Stimulated activated CD4-positive, alpha-beta T cell treated with anti-CD3 and anti-CD28 coated beads, Interleukin-2, amount 100 ng/mL, for 24 hours (primary cell): ENCODE measurements around the gene ATXN7.

Experiments
- DNase-seq, 2 donors: peaks; one replicate each; pipeline ENCODE4 v3.0.0-alpha.2; 2020

ATXN7 gene

GRCh38 chr3:63990733-63991132 is 127.1 kb downstream of the ATXN7 start:
- no peak for DNase-seq

- DNase-seq, result no peak
These were observed 128.0 kb downstream of the ATXN7 start for GRCh38 chr3:63991666-63992065.

DNA sequence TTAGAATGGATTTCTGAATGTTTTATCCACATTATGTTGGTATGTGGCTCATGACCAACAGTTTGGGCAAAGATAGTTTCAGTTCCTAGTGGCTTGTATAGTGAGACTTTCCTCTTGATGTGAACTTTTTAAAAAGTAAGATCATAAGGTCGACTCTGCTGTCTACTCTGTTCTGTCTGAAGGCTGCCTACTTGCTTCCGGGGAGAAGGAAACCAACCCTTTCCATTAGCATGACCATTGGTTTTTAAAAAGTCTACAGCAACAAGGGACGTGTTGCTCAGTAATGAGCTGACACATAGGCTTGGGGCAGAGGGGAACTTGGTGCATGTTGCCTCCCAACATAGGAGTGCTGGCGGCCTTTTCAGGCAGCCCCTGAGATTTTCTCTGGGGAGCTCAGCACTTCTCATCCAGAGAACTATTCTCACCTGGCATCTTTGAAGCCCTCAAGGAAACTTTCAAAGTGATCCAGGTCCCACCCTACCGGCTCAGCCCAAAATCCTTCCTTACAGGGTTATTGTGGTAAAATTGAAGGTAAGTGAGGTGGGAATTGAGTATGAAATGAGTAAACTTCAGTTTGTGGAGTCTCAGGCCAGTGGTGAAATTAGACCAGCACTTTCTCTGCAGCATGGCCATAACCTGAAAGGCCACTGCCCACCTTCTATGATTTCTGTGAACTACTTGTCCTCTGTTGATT is 129.0 kb downstream of the ATXN7 start:
- DNase-seq, result no peak

DNA sequence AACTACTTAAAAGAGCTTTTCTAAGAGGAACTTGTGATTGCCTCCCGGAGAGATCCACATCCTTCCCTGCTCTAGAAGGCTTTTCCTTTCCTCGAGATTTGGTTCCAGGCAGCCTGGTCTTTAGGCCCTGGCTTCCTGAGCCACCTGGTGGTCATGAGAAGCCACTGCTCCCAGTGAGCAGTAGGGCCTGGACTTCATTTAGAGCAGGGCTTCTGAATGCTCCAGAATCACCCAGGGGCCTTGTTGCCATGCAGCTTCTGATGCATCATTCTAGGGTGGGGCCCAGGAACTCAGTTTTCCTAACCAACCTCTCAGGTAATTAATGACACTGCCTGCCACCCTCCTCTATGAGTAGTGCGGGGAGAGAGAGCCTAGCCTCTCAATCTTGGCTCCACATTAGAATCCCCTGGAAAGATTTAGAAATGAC is 130.0 kb downstream of the ATXN7 start:
- DNase-seq, result peak; percentile 45 to 57

GRCh38 chr3:63995086-63995485 is 131.4 kb downstream of the ATXN7 start:
- DNase-seq, result no peak

DNA sequence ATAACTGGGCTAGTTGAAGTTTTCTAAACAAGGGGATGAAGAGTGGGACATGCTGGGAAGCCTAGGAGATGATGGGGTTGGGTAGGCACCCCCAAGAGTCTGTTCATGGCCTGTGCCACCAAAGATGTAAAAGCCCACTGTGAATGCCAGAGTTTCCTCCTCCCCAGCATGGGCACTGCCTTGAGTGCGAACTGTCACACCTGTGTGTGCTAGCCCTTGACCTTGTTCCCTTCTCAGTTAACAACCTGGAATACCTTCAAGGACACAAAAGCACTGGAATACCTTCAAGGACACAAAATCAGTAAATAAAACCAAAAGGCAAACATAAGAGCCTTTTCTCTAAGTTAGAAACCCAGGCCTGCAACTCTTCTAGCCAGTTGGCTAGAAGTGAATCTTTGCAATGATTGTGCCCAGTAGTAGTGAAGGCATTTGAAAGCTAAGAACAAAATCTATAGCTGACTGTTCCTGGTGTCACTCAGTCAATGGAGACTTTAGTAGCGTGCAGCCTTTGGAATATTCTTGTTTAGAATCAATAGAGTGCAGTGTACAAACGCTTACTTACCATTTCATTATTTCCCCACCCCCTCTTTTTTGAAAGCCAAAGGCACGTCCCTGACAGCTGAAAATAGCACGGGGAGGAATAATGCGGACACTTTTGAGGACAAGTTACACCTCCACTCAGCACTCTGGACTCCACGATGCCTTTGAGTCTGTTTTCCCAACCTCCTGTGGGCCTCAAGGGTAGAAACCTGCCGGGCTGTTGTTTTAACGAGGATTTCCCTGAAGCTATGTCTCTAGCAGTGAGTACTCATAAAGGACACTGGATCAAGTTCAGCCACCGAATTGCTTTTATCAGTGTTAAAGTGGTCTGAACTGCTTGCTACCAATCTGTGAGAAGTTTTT is 135.4 kb downstream of the ATXN7 start:
- no peak for DNase-seq

DNA sequence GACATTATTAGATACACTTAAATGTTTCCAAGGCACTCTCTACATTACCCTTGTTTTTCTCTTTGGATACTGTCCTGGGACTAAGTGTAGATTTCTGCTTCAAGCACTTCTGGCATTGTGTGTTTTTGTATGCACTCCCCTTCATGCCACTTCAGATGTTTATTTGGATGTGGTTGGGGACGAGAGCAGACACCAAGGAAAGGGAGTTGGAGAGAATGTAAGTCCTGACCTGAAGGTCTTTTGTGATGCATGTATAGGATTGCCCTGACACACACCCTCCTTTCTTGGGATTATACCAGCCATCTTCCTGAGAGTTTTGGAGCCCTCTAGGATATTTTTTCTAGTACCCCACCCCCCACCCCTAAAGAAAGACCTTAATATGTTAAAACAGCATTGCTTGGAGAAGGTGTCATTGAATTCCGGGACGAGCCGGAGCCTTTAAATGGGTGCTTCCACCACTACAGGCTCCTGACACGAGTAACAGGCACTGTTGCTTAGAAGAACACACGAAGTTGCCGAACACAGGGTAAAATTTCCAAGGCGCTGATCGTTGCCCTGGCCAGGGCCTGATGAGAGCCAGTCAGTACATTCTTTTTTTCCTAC is 136.9 kb downstream of the ATXN7 start:
- DNase-seq, result no peak

DNA sequence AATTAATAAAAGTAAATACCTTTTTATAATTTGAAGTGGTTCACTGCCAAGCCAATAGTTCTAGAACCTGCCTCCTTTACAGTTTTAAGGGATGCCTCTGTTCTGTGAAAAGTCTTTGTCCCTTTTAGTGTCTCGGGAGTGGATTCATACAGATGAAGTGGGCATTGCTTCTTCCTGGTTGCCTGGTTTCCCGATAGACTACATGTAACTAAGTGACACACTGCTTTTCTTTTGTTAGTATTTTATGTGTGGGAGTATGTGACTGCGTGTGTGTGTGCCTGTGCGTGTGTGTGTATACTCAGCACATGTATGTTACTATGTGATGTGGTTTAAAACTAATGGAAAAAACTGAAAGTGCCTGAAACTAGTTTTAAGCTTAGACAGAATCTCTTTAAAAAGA is 138.6 kb downstream of the ATXN7 start:
- DNase-seq, result no peak

- DNase-seq, result no peak
These were observed 139.9 kb downstream of the ATXN7 start for GRCh38 chr3:64003589-64003988.

GRCh38 chr3:64008017-64008416 is 144.3 kb downstream of the ATXN7 start:
- no peak for DNase-seq

GRCh38 chr3:64008487-64009351 is 145.1 kb downstream of the ATXN7 start:
- no peak for DNase-seq

DNA sequence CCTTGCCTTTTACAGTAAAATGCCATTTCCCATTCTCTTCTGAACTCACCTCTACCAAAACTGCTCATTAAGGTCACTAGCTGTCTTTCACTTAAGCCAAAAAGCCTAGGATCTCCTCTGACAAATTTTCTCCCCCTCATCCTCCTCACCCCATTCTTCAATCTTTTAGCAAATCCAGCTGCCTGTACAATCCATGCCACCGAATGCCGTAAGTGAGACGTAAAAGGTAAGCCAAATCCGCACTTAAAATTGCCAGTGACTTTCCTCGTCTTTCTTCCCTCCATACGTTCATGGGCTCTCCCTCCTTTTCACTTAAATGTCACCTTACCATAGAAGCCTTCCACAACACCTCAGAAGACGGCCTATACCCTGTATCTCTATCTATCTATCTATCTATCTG is 145.9 kb downstream of the ATXN7 start:
- no peak for DNase-seq

- DNase-seq, result no peak
These were observed 146.5 kb downstream of the ATXN7 start for GRCh38 chr3:64010199-64010598.

GRCh38 chr3:64011685-64012084 is 148.0 kb downstream of the ATXN7 start:
- DNase-seq, result no peak

- no peak for DNase-seq
These were observed 153.4 kb downstream of the ATXN7 start for GRCh38 chr3:64016941-64017620.

DNA sequence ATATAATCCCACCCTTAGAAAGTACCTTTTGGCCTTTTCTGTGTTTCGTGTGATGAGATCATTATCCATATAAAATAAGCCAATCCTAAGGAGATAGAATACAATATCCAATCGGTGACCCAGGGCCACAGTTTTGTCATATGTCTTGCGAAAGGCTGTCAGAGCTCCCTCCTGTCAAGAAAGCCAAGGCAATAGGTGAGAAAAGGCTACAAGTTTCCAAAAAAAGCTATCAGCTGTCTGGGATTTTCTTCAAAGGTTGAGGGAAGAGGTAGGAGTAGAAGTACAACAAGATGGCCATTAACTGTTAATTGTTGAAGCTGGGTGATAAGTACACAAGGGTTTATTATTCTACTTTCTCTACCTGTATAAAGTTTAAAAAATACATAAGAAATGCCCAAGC is 155.6 kb downstream of the ATXN7 start:
- DNase-seq, result no peak

DNA sequence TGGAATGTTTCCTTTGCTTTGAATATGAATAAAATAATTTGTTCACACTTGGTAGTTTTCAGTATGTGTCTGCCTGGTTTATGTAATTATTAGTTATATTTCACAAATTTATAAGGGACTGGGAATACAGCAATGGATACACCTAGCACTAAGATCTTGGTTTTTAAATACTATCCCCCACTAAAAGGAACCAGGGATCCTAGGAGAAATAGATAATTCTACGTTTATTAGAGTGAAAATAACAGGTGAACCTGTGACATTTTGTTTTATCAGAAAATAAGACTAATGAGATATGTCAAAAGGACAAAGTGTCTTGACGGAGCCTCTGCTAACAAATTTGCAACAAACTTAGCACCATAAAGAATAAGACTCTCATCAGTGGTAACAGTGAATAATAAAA is 156.2 kb downstream of the ATXN7 start:
- DNase-seq, result no peak

DNA sequence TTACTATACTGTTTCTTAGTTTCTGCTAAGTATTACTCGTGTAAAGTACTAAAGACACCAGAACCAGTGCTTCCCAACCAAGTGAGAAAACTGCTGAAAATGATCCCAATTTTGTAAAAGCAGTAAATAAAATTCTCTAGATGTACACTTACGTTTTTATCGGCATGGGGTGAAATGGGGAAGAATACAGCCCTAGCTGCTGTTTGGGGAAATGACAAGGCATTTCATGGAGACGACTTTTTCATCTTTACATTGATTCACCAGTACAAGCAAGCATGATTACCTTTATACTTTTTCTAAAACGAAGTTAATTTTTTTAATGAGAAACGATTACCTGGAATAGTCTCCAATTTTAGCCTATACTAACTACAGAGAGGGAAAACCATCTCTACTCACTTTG is 158.3 kb downstream of the ATXN7 start:
- no peak for DNase-seq

DNA sequence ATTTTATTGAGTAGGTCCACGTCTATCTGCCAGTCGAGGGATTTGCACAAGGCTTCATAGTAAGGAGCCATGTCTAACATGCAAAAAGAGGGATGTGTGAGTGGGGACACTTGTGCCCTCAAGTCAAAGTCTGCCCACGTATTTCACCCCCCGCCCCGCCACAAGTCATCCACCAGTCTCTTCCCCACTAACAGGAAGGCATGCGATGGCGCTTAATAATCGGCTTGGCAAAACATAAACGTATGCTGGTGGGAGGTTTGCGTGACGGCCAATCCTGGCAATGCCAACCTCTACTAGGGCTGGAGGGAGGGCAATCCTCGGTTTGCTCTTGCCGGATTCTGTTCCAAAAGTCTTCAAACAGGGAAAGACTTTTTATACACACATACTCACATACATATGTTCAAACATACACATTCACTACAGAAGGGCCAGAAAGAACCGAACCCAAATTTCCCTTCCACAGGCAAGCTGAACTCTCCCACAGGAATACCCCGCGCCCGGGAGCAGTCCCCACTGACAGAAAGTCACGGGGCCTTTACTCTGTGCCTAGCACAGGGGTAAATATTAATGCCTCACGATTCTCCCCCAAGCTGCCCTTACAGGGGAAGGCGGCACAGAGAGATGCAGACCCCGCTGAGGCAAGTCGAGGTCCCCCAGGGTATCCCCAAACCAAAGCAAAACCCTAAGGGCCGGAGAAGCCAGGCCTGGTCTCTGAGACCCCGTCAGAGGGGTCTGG is 159.0 kb downstream of the ATXN7 start:
- peak; percentile 19 to 39 for DNase-seq

GRCh38 chr3:64023187-64023860 is 159.7 kb downstream of the ATXN7 start, which contains the start of gene PSMD6:
Gene PSMD6 (minus strand): TSS chr3:64023494. CDS start chr3:64023419, 75 bp downstream.
- DNase-seq, result peak; percentile 95 to 97

GRCh38 chr3:64023861-64024223 is 160.2 kb downstream of the ATXN7 start:
- no peak for DNase-seq
